HFF-Myc (cell line): ENCODE measurements around the gene ATP8B3.

Experiments
- DNase-seq: peaks from one replicate; pipeline ENCODE4 v3.0.0-alpha.2; 2011; ENCODE audit warnings: low read depth; ENCODE audit errors: extremely low read depth
- H3K4me3 ChIP-seq: replicated peaks from 2 replicates; pipeline ENCODE4 v1.5.1; 2011; ENCODE audit warnings: low read depth, mild to moderate bottlenecking, control low read depth, low read length
- TF ChIP-seq, protein P1 (sequence below): IDR thresholded peaks from 2 replicates; pipeline ENCODE4 v1.5.1; 2012; ENCODE audit warnings: mild to moderate bottlenecking, low read depth, low read length, control low read depth; ENCODE audit errors: missing control alignments

ATP8B3 gene

DNA sequence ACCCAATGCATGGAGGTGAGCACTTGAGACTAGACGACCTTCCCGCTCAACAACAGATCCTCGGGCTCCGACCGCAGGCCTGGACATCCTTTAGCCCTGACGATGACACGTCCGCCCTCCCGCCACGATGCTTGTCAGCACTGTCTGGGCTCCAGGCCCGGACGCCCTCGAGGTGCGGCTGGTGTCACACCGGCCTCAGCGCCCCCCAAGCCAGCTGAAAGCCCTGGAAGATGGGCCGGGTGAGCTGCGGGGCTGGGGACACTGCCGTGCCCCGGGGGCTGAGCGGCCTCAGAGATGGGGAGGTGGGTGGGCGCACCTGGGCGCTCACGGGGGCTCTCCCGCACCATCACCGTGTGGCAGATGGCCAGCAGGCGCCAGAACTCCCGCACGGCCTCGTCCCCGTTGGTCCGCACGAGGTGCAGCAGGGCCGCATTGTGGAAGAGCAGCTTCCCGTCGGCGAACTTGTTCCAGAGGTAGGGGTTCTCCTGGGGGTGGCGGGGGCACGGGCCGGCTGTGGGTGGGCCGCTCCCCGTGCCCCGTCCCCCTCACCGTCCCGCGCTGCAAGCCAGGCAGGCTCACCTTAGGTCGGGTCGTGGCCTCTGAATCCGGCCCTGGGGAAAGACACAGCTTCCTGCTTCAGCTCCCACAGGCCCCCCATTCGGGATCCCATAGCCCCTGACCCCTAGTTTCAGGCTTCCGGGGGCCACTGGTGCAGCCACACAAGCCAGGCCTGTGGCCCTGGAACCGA is 15.5 kb downstream of the ATP8B3 start:
- TF ChIP-seq, protein P1, sequence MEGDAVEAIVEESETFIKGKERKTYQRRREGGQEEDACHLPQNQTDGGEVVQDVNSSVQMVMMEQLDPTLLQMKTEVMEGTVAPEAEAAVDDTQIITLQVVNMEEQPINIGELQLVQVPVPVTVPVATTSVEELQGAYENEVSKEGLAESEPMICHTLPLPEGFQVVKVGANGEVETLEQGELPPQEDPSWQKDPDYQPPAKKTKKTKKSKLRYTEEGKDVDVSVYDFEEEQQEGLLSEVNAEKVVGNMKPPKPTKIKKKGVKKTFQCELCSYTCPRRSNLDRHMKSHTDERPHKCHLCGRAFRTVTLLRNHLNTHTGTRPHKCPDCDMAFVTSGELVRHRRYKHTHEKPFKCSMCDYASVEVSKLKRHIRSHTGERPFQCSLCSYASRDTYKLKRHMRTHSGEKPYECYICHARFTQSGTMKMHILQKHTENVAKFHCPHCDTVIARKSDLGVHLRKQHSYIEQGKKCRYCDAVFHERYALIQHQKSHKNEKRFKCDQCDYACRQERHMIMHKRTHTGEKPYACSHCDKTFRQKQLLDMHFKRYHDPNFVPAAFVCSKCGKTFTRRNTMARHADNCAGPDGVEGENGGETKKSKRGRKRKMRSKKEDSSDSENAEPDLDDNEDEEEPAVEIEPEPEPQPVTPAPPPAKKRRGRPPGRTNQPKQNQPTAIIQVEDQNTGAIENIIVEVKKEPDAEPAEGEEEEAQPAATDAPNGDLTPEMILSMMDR = no peak
- no peak overlapping the region for H3K4me3 ChIP-seq
- DNase-seq = no peak

DNA sequence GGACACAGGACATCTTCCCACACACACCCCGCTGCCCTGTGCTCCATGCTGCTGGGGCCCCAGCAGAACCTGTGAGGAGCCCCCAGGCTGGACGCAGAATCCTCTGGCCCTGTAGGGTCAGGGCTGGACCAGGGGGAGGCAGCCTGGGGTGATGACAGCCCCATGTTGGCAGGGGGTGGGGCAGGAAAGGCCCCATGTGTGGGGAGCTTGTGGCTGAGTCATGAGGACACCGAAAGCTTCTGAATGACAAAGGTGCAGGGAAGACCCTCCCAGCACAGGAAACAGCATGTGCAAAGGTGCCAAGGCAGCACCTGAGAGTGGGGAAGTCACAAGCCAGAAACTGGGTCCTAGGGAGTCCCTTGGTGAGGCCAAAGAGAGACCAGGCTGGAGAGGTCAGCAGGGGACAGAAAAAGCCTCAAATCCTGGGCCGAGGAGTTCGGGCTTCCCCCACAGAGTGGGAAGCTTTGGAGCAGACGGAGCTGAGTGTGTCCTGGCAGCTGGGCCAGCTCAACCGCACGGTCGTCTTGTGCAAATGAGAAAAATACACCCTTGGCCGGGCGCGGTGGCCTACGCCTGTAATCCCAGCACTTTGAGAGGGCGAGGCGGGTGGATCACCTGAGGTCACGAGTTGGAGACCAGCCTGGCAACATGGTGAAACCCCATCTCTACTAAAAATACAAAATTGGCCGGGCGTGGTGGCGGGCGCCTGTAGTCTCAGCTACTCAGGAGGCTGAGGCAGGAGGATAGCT is 17.5 kb downstream of the ATP8B3 start:
- H3K4me3 ChIP-seq = no peak overlapping the region
- TF ChIP-seq, protein P1 = no peak
- no peak for DNase-seq

DNA sequence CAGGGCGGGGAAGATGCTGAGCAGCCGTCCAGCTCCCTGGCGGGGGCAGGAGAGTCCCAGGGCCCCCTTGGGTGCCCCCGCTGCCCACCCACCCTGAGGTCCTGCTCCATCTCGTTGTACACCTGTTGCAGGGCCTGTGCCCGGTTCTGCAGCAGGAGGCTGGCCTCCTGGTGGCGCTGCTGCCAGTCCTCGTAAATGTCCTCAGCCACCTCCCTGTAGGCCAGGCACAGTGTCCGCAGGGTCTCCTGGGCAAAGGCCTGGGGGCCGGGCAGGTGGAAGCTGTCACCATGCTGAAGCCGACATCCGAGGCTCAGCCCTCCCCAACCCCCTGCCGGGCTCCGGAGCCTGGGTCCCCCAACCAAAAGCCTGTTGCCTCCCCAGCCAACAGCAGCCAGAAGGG is 20.2 kb downstream of the ATP8B3 start:
- DNase-seq = no peak
- TF ChIP-seq, protein P1 = no peak
- H3K4me3 ChIP-seq = no peak overlapping the region

DNA sequence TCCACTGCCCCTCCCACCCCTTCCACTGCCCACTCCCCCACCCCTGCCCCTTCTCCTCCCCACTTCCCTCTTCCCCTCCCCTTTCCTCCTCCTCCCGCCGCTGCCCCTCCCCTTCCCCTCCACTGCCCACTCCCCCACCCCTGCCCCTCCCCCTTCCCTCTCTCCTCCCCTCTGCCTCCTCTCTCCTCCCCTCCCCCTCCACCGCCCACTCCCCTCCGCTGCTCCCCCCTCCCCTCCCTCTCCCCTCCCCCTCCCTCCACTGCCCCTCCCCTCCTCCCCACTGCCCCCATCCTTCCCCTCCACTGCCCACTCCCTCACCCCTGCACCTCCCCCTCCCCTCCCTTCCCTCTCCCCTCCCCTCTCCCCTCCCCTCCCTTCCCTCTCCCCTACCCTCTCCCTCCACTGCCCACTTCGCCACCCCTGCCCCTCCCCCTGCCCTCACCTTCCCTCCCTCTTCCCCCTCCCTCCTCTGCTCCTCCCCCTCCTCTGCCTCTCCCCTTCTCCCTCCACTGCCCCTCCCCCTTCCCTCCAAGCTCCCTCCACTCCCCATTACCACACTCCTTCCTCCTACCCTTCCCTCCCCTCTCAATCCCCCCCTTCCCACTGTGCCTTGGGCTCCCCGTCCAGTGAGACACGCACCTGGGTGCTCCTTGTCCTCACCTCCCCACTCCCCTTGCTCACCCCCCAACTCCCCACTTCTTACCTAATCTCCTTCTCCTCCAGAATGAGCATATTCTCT is 21.9 kb downstream of the ATP8B3 start:
- H3K4me3 ChIP-seq = no peak overlapping the region
- no peak for DNase-seq
- TF ChIP-seq, protein P1 = no peak

DNA sequence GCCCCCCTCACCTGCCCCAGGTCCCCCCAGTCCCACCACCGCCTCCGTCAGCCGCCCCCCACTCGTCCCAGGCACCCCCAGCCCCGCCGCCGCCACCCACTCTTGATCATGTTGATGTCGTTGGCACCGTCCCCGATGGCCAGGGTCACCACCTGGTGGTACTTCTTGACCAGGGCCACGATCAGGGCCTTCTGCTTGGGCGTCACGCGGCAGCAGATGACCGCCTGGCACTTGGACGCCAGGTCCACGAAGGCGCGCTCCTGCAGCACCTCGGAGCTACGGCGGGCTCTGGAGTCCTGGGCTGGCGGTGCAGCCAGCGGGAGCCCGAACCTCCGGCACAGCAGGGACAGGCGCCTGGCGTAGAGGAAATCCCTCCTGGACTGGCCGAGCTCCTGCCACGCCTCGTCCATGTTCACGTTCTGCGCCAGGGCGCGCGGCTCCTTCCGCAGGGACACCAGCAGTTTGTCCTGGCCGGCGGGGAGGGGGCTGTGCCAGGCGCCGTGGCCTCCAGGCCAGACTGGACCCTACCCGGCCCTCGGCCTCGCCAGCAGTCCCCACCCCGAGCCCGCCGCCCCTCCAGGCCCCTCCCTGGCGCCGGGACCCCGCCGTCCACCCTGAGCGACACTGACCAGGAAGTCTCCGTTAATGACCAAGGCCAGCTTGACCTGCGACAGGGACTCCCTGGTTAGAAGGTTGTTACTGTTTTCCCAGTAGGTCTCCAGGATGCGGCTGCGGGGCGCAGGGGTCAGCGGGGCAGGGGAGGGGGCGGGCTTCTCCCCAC is 22.6 kb downstream of the ATP8B3 start:
- H3K4me3 ChIP-seq = no peak overlapping the region
- TF ChIP-seq, protein P1 = no peak
- DNase-seq = no peak

DNA sequence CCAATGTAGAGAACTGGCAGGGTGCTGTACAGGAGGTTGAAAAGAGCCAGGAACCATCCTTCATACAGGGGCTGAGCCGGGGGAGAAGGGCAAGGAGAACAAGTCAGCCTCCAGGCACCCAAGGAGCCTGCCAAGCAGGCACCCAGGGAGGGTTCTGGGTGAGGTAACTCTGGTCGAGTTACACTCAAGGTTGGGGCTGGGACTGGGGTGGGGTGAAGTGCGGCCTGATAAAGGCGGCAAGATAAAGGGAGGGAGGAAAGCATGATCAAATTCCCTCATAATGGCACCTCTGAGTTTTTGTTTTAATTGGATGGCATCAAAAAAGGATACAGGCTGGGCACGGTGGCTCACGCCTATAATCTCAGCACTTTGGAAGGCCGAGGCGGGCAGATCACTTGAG is 25.0 kb downstream of the ATP8B3 start:
- TF ChIP-seq, protein P1 = no peak
- no peak overlapping the region for H3K4me3 ChIP-seq
- DNase-seq = no peak
